K562 (cell line): ENCODE data around the gene ZNF655. TPM values are rescaled to one million over a fixed set of nuclear protein-coding genes. Genes with fewer than 3 reads are reported as not detected.
"Not testable (repeated sequence)": the region's sequence is repeated elsewhere in the genome, so short reads cannot be mapped to it uniquely, and the experiment has no call there.

Experiments
- ATAC-seq: fragments of 200-7000 bp; cut with Tn5 transposase; 3 replicates; pipeline ENCODE4 v1.9.1; 2020; ENCODE audit warnings: moderate library complexity
- BruUV-seq: library from RNA; stranded (reverse); fragments of 400-500 nt; replicated peaks from 2 replicates; lab custom pipeline; 2021; lab: Mats Ljungman, UMichigan
- CTCF ChIA-PET: fragments of 300-600 bp; formaldehyde crosslinking; extraction: SDS; loops from one replicate; lab custom pipeline; 2021; ENCODE audit warnings: low intra/inter-chr PET ratio; lab: Yijun Ruan, JAX
- POLR2A ChIA-PET: fragments of 300-600, 350-650 bp; sonication (Branson Sonifier 250); formaldehyde crosslinking; extraction: SDS; loops from one replicate; lab custom pipeline; 2021; ENCODE audit warnings: antibody characterized with exemption, inconsistent platforms; lab: Yijun Ruan, JAX
- DNase-seq, 4 experiments: peaks; one replicate each; pipeline versions ENCODE4 v3.0.0 to v3.0.0-alpha.2; 2011 to 2018; ENCODE audit warnings: low spot score in 3 of 4, mixed read lengths in 3 of 4; ENCODE audit errors: extremely low read depth in 1 of 4
- FAIRE-seq: peaks from 2 replicates; lab custom pipeline; 2011; peaks lifted over from hg19 to GRCh38; lab: Jason Lieb, UNC
- H2AFZ ChIP-seq: 2 replicates; pipeline ENCODE4 v1.6.0; 2011; ENCODE audit warnings: low read depth, low read length, control low read depth, inconsistent platforms
- H3K27ac ChIP-seq: fragments of 200-600 bp; 3 replicates; pipeline ENCODE4 v1.8.0; 2011; ENCODE audit warnings: low read depth, mild to moderate bottlenecking, control low read depth, inconsistent platforms, low read length, moderate library complexity, mixed read lengths; ENCODE audit errors: extremely low read depth
- H3K27me3 ChIP-seq, 2 experiments: fragments of 300-600 bp in 1 of 2; 2 replicates in 1 of 2; 3 replicates in 1 of 2; pipeline versions ENCODE4 v1.6.0 to v1.8.0; 2011; ENCODE audit warnings: inconsistent platforms in 2 of 2, low read length in 2 of 2, mild to moderate bottlenecking in 1 of 2, mixed read lengths in 1 of 2, moderate library complexity in 1 of 2; ENCODE audit not compliant: control insufficient read depth in 2 of 2, insufficient read depth in 2 of 2
- H3K36me3 ChIP-seq: fragments of 300-600 bp; 3 replicates; pipeline ENCODE4 v1.8.0; 2011; ENCODE audit warnings: mild to moderate bottlenecking, low read length, inconsistent platforms; ENCODE audit not compliant: control insufficient read depth, insufficient read depth
- H3K4me1 ChIP-seq, 2 experiments: fragments of 200-600 bp in 1 of 2; replicated peaks in 1 of 2; 2 replicates in 1 of 2; 3 replicates in 1 of 2; pipeline versions ENCODE4 v1.5.1 to v1.8.0; 2011; ENCODE audit warnings: inconsistent platforms in 2 of 2, low read length in 2 of 2, mild to moderate bottlenecking in 1 of 2, mixed read lengths in 1 of 2, moderate library complexity in 1 of 2; ENCODE audit not compliant: control insufficient read depth in 2 of 2, insufficient read depth in 2 of 2
- H3K4me2 ChIP-seq: 2 replicates; pipeline ENCODE4 v1.6.1; 2011; ENCODE audit warnings: low read length, control low read depth, inconsistent platforms, mixed read lengths; ENCODE audit not compliant: insufficient read depth
- H3K4me3 ChIP-seq: fragments of 200-600 bp; sonication (generic), shearing (Covaris generic); 2 replicates; pipeline ENCODE4 v1.5.1; 2016; ENCODE audit warnings: control low read depth, inconsistent platforms
- H3K79me2 ChIP-seq: fragments of 200-600 bp; 3 replicates; pipeline ENCODE4 v1.8.0; 2011; ENCODE audit warnings: low read length, inconsistent platforms; ENCODE audit not compliant: control insufficient read depth, insufficient read depth
- H3K9ac ChIP-seq, 2 experiments: 2 replicates each; pipeline versions ENCODE4 v1.6.0 to v1.6.1; 2011; ENCODE audit warnings: low read depth in 2 of 2, low read length in 2 of 2, control low read depth in 1 of 2, inconsistent platforms in 1 of 2, mild to moderate bottlenecking in 1 of 2, mixed read lengths in 1 of 2; ENCODE audit not compliant: insufficient read depth in 1 of 2
- H3K9me1 ChIP-seq: one replicate; pipeline ENCODE4 v1.6.0; 2011; ENCODE audit warnings: inconsistent platforms, mild to moderate bottlenecking, low read length, moderate library complexity; ENCODE audit not compliant: control insufficient read depth, insufficient read depth
- H3K9me3 ChIP-seq: replicated peaks from 2 replicates; pipeline ENCODE4 v1.5.1; 2011; ENCODE audit warnings: low read depth, low read length, inconsistent platforms; ENCODE audit not compliant: control insufficient read depth, insufficient read depth
- H4K20me1 ChIP-seq: replicated peaks from 2 replicates; pipeline ENCODE4 v1.6.1; 2011; ENCODE audit warnings: low read length, inconsistent platforms, mixed read lengths; ENCODE audit not compliant: control insufficient read depth, insufficient read depth
- BCOR ChIP-seq: fragments of 450-650 bp; IDR thresholded peaks from 2 replicates; pipeline ENCODE4 v1.6.1; 2016
- HDAC8 ChIP-seq: fragments of 450-650 bp; IDR thresholded peaks from 2 replicates; pipeline ENCODE4 v1.6.1; 2016; ENCODE audit warnings: mild to moderate bottlenecking, missing genetic modification characterization, moderate library complexity, missing compliant biosample characterization
- KDM1A ChIP-seq, 2 experiments: fragments of 450-650 bp; IDR thresholded peaks; 2 replicates each; pipeline ENCODE4 v1.6.1; 2016; ENCODE audit warnings: mild to moderate bottlenecking in 2 of 2
- PPARD ChIP-seq: fragments of 250-450 bp; sonication (Bioruptor Pico); IDR thresholded peaks from 2 replicates; pipeline ENCODE4 v1.8.0; 2022; ENCODE audit warnings: inconsistent platforms, mild to moderate bottlenecking, moderate library complexity
- ZKSCAN8 ChIP-seq: fragments of 200-800 bp; sonication (Bioruptor generic); IDR thresholded peaks from 2 replicates; pipeline ENCODE4 v1.6.1; 2016; ENCODE audit warnings: missing genetic modification characterization, missing compliant biosample characterization
- ZNF146 ChIP-seq: IDR thresholded peaks from one replicate; pipeline ENCODE4 v1.6.1; 2018; ENCODE audit warnings: missing compliant biosample characterization; ENCODE audit not compliant: unreplicated experiment
- WGBS: fragments of 100-300 bp; shearing (Covaris generic); methylation state at CpG from one replicate; pipeline ENCODE4 v1.1.6; 2016; ENCODE audit warnings: low coverage, mixed read lengths; ENCODE audit not compliant: insufficient coverage; ENCODE audit errors: missing lambda C conversion rate; 5-methylcytosine and 5-hydroxymethylcytosine counted together
- in situ Hi-C: fragments of 300-500 bp; cut with MboI; formaldehyde crosslinking; loops from 4 replicates; pipeline ENCODE4 v1.15.0; 2018; ENCODE audit warnings: inconsistent platforms, mixed read lengths
- intact Hi-C: fragments of 100-400 bp; cut with micrococcal nuclease; formaldehyde crosslinking; loops from 2 replicates; pipeline ENCODE4 v1.14.2; 2022
- polyA plus RNA-seq, 8 experiments: library from polyadenylated mRNA; depleted of rRNA in 4 of 8; stranded (reverse) in 5 of 8; unstranded in 3 of 8; fragments of >200 nt; fragmentation: Nextera tagmentation in 2 of 8; fragmentation: Illumina TruSeq in 1 of 8; extraction: Ambion mirVana in 2 of 8; extraction: Trizol in 1 of 8; gene quantifications; 2 replicates each; pipeline versions ENCODE4 v1.2.1 to v1.2.3, GENCODE V29; 2011 to 2014; ENCODE audit warnings: inconsistent platforms in 1 of 8, missing spikeins in 1 of 8
- total RNA-seq, 7 experiments: library from RNA; depleted of rRNA in 6 of 7; stranded (reverse); fragments of >200 nt in 6 of 7; fragmentation: Illumina TruSeq in 2 of 7; extraction: Trizol in 2 of 7; gene quantifications; 2 replicates each; pipeline versions ENCODE4 v1.2.1 to v1.2.3, GENCODE V29; 2011 to 2021; ENCODE audit warnings: low replicate concordance in 1 of 7
- TF ChIP-seq, protein P1 (sequence below): fragments of 450-650 bp; conservative IDR thresholded peaks from 2 replicates; pipeline ENCODE4 v1.6.1; 2016; ENCODE audit warnings: missing genetic modification characterization, low read depth, mild to moderate bottlenecking, control low read depth, missing compliant biosample characterization
- TF ChIP-seq, protein P2 (sequence below): sonication (generic); formaldehyde crosslinking; IDR thresholded peaks from 2 replicates; pipeline ENCODE4 v1.8.1; 2022; ENCODE audit warnings: missing genetic modification reagents

Gene ZNF655
- total and polyA plus RNA-seq, 9 of the 15 experiments (the other 6 are each of a cell fraction or from before 2014, with no cell fraction given) = 25.7 to 130 (median 95.2) TPM

DNA sequence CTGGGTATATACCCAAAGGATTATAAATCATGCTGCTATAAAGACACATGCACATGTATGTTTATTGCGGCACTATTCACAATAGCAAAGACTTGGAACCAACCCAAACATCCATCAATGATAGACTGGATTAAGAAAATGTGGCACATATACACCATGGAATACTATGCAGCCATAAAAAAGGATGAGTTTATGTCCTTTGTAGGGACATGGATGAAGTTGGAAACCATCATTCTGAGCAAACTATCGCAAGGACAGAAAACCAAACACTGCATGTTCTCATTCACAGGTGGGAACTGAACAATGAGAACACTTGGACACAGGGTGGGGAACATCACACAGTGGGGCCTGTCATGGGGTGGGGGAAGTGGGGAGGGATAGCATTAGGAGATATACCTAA, 8.9 kb upstream of the ZNF655 start:
- FAIRE-seq, intact Hi-C loops, H3K9me1 ChIP-seq, H4K20me1 ChIP-seq, H3K9ac ChIP-seq, H3K27ac ChIP-seq, H3K4me1 ChIP-seq, CTCF ChIA-PET, DNase-seq, H3K9me3 ChIP-seq, BruUV-seq, ATAC-seq, H3K4me3 ChIP-seq, H2AFZ ChIP-seq, in situ Hi-C loops, H3K27me3 ChIP-seq, H3K4me2 ChIP-seq: not testable (repeated sequence)
- Histone ChIP-seq H3K36me3 (peaks cover 18% of the 10 kb centered on the region), H3K79me2 (peaks cover 17% of the 10 kb centered on the region)
- no CpG with 5 or more reads among the region's 2 CpGs for WGBS
- POLR2A ChIA-PET = interaction anchor here (1.2 kb wide), 1 partner anchor 9 kb away, joined by 3 read pairs; no protein-coding TSS in a partner anchor
- peak; percentile 61; the same call in 1 of the 2 replicates for TF ChIP-seq BCOR
- peak; percentile 23 for TF ChIP-seq ZNF146 (CRISPR knock-in tag)
- 0 out of 4 replicates have a peak, but pooled peaks of 1 of the 2 experiments have one; percentile 22 for TF ChIP-seq KDM1A (IDR thresholded peaks at IDR 0.05)

DNA sequence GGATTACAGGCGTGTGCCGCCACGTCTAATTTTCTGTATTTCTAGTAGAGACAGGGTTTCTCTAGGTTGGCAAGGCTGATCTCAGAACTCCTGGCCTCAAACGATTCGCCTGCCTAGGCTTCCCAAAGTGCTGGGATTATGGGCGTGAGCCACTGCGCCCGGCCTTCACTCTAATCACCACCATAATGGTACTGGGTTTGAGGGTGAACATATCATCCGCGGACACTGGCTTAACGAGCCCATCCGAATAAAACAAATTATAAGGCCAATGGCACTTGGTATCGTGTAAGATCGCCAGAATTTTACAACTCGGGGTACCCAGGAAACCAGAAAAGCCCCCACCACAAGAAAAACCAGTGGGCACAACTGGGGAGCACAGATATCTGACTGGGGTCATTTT, 7.1 kb upstream of the ZNF655 start:
- Histone ChIP-seq H3K79me2 (peaks cover 17% of the 10 kb centered on the region), H3K4me2 (peak overlapping the region; percentile 95), H3K4me3 (peak overlapping the region; percentile 79), H2AFZ (peak overlapping the region; percentile 90), H4K20me1 (no peaks in the 10 kb centered on the region), H3K36me3 (peaks cover 34% of the 10 kb centered on the region), H3K9me1 (no peaks in the 10 kb centered on the region), H3K27me3 (no peaks in the 10 kb centered on the region), H3K27ac (peak overlapping the region; percentile 76), H3K9me3 (no peaks in the 10 kb centered on the region; the same call in 1 of the 2 replicates), H3K9ac (peak overlapping the region; percentile 93 to 94), H3K4me1 (peaks cover 6 to 7% of the 10 kb centered on the region in 2 experiments; a peak in 3 of 5 replicates)
- no TSS peak for BruUV-seq
- CTCF ChIA-PET = no interaction called here
- in situ Hi-C loops = no loop called here
- TF ChIP-seq ZKSCAN8 (no peak), PPARD (no peak), HDAC8 (no peak)
- TF ChIP-seq, protein P1, sequence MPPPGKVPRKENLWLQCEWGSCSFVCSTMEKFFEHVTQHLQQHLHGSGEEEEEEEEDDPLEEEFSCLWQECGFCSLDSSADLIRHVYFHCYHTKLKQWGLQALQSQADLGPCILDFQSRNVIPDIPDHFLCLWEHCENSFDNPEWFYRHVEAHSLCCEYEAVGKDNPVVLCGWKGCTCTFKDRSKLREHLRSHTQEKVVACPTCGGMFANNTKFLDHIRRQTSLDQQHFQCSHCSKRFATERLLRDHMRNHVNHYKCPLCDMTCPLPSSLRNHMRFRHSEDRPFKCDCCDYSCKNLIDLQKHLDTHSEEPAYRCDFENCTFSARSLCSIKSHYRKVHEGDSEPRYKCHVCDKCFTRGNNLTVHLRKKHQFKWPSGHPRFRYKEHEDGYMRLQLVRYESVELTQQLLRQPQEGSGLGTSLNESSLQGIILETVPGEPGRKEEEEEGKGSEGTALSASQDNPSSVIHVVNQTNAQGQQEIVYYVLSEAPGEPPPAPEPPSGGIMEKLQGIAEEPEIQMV (tag) = no peak
- TF ChIP-seq, protein P2, sequence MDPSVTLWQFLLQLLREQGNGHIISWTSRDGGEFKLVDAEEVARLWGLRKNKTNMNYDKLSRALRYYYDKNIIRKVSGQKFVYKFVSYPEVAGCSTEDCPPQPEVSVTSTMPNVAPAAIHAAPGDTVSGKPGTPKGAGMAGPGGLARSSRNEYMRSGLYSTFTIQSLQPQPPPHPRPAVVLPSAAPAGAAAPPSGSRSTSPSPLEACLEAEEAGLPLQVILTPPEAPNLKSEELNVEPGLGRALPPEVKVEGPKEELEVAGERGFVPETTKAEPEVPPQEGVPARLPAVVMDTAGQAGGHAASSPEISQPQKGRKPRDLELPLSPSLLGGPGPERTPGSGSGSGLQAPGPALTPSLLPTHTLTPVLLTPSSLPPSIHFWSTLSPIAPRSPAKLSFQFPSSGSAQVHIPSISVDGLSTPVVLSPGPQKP (CRISPR knock-in tag) = no peak
- FAIRE-seq (no peak), ATAC-seq (peak; percentile 49), DNase-seq (no peak)
- POLR2A ChIA-PET = interaction anchor here (0.7 to 1.2 kb wide), 3 partner anchors 16 to 47 kb away, joined by 3 to 4 read pairs (median 4); partner anchors contain the start of gene ZKSCAN5
- WGBS = 5% methylated on average over 15 of the region's 15 CpGs
- intact Hi-C loops = loop anchor here (5.0 to 10.0 kb wide), 2 partner anchors 44 to 77 kb away; partner anchors contain the start of gene ZNF789
